Measurements from ENCODE around the gene VPS37B.

Gene VPS37B

DNA sequence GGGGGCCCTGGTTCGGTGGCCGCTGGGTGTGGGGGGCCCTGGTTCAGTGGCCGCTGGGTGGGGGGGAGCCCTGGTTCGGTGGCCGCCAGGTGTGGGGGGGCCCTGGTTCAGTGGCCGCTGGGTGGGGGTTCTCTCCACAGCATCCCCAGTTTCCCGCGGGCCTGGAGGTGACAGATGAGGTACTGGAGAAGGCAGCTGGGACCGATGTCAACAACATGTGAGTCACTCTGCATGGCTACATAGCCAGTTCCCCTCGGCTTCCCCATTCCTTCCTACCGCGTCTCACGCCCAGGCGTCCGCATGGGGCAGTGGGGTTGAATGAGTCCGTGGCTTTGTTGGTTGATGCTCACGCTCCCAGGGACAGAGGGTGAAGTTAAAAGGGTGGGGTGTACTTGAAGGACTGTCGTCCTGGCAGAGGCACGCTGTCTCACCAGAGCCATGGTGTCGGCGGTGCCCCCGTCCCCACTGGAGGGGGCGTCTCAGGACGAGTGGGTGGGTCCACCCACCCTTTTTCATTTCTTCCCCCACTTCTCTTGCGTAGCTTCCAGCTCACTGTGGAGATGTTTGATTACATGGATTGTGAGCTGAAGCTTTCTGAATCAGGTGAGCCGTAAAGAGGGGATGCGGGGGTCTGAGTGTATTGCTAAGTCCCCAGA, 45.1 kb downstream of the VPS37B start:
- DNase-seq: peak; percentile 61

DNA sequence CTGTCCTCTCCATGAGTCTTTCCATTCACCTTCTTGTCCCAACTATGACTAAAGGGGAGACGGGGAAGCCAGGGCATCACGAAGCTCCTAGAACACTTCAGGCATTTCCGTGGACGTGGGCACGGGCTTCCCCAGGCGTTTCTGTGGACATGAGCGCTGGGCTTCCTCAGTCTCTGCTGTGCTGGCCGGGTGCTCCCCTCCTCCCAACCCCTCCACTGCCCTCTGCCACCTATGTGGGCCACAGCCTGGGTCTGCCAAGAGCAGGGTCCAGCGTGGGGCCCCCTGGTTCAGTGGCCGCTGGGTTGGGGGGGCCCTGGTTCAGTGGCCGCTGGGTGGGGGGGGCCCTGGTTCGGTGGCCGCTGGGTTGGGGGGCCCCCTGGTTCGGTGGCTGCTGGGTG, 45.9 kb downstream of the VPS37B start:
- no peak for DNase-seq

DNA sequence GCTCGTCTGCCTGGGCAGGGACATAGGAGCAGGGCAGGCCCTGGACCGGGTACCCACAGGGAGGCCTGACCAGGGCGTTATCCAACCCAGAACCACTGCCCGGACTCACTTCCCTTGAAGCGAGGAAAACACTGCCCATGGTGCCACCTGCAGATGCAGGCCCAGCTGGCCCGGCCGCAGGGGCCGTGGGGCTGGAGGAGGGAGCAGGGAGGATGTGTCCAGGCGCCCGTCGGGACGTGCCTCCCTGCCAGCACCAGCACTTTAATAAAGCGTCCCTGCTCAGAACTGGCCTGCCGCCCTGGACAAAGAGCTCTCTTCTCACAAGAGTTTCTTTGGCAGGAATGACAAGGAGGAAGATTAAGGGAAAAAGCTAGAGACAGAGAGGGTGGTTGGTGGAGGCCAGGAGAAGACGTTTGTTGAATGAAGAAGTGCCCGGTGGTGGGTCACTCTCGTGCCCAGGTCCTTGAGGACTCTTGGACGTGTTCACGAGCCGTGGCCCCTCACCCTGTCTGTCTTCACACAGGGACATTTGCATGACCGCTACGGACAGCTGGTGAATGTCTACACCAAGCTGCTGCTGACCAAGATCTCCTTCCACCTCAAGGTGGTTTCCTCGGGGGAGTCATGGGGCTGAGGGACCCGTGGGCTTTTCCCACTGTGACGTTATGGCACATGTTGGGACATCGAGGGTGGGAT, 46.4 kb downstream of the VPS37B start:
- no peak for DNase-seq

DNA sequence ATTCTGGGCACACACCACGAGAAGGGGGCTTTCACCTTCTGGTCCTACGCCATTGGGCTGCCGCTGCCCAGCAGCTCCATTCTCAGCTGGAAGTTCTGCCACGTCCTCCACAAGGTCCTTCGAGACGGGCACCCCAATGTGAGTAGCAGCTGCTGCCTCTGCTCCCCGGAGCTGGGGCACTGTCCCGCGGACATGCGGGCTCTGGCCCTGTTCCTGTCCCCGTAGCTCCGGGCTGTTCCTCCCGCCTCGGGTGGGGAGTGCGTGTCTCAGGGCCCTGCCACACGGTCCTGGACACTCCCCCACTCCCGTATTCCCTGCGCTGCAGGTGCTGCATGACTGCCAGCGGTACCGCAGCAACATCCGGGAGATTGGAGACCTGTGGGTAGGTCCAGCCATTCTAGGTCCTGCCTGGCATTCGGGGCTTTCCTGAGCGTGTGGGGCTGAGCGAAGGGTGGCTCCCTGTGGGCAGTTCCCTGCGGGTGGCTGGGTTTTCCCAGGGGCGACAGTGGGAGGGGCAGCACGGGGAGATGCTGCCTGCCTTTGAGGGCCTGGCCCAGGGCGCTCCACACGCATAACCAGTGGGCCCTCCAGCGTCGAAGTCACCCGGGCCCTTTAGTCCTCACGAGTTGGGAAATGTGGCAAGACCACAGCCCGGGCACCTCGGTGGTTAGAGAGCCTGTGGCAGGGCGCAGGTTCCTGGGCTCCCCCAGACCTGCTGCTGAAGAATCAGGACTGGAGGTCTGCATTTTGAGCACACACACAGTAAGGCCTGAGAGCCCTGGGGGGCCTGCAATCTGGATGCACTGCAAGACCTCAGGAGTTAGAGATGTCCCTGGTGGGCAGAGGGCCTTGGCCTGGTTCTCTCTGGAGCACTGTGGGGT, 47.2 kb downstream of the VPS37B start:
- DNase-seq: no peak

DNA sequence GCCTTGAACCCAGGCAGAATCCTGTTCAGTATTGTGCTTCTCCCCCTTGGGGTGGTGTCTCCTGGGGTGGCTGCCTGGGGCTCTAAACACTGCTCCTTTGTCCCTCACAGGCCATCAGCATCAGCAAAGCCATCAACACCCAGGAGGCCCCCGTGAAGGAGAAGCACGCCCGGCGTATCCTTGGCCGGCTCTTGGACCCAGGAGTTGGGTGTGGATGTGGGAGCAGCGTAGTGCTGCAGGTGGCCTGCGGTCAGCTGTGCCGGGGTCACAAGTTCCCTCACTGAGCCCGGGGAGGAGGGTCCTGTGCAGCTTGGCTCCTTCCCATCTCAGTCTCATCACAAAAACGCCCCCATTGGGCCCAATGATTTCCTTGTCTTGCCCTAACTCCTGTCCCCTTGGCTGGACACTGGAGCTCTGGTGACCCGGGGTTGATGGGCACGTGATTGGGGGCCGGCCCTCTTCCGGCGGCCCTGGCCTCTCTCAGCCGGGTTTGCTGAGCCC, 48.0 kb downstream of the VPS37B start:
- DNase-seq: no peak

DNA sequence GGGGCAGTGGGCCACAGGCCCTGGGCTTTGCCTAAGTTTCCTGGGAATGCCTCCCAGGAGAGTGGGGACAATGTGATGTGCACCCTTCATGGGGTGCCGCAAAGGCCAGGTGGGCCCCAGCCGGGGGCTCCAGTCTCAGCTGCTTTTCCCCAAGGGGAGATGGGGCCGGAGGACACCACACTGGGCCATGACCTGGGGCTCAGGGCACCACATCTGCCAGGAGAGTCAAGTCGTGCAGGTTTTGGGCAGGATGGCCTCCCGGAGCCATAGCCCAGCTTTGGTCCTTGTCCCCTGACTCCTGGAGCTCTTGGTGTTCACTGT, 48.4 kb downstream of the VPS37B start:
- DNase-seq: no peak

DNA sequence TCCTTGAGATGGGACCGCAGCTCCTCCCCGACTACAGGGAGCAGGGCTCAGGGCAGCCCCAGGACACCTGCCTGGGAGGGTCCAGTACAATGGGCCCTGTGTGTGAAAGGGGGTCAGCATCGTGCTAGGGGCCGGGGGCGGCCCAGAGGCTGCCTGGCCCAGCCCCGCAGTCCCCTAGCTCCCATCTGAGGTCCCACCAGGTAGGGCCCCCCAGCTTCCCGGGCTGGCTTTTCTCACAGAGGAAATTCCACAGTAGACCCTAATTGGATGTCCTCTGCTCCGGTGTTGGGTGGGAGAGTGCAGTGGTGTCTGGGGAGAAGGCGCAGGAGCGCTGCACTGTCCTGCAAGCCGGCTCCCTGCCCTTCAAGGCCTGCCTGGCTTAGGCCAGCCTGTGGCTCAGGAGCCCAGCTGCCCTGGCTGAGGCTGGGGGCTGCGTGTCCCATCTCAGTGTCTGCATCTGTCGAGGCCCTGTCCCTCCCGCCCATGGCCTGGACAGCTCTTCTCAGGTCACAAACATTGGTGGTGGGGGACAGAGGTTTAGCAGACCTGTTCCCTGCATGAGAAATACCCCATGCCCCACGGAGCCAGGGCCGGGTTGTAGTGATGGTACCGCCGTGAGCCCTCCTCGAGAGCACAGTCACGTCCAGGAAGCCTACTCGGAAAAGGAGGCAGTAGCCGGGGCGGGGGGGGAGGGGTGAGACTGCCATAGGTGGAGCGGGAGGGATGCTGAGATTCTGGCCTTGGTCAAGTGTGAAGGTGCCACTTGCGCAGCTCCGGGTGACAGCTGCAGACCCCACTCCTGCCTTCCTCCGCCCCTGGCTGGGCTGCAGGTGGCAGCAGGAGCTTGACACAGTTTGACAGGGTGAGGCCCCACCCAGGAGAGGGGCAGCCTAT, 49.1 kb downstream of the VPS37B start:
- DNase-seq: no peak

DNA sequence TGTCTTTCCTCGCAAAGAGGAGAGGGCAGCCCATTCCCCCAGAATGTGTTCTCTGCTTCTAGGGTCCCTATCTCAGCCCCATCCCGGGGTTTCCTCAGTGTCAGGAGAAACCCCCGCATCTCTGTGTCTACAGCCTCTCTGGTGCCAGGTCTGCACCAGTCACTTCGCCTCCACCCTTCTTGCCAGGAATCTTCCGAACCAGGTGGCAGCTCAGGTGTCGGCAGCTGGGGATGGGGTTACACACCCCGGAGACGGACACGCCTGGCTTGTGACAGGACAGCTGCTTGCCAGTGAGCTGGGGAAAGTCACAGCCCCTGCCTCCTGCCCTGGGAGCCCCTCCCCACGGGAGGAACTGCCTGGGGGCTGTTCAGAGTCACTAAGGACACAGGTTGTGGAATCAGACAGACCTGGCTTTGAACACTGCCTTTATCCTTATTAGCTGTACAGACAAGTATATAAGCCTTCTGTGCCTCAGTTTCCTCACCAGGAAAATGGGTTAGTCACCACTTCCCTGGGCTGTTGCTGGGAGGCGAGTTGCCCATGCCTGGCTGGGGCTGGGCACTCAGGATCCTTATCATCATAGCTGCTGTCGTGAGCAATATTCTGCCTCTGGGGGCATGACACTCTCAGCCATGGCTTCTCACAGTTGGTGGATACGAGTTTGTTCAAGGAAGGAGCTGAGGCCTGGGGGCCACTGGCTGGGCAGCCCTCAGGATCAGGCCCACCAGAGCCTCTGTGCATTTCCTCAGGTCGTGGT, 49.9 kb downstream of the VPS37B start:
- no peak for DNase-seq

DNA sequence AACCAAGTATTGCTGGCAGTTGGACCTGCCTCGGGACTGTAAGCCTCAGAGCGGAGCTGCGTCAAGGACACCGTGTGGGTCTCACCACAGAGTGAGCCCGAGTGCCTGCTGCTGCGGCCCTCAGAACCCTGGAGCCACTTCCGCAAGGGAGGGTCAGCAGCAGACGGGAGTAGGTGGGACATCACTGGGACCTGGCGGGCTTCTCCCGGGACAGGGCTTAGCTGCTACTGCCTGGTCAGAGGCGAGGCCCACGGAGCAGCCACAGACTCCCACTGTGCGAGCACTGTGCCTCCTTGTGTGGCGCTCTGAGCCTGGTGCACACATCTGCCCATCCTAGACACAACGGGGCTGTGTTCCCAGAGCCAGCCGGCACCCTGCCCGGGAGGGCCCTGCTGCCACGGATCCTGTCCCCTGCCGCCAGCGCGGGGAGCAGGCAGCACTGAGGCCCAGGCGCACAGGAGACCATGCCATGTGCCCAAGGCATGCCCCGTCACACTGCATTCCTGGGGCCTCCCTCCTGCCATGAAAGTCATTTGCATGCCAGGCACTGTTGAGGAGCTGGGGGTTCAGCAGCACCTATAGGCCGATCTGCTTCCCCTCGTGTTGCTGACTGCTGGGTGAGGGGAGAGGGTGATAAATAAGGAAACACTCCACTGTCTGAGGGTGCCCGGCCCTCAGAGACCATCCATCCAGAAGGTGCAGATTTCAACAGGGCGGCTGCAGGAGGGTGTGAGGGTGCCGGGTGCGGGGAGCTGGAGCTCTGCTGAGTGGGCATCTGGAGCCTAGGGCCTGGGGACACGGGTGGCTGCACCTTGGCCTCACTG, 50.7 kb downstream of the VPS37B start:
- DNase-seq: no peak

DNA sequence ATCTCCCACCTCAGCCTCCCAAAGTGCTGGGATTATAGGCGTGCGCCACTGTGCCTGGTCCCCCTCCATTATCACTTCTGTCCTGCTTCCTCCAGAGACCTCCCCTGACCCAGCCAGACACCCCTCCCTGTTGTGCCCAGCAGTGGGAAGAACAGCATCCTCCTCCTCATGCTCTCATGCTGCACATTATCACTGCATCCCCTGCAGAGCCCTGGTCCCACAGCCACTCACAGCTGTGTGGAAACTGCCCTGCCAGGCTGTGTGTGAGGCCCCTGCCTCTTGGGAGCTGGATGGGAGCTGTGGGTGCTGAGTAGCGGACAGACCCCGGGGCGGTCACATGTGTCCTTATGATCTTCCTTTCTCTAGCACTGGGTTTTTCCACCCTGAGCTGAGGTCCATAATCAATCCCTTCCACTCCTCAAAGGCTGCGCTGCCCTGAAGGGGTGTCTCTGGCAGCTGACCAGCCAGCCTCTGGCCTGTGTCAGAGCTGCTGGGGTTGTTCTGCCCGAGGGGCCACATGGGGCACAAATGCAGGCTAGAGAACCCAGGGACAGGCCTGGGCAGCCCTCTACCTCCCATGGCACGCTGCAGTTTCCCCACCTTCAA, 51.5 kb downstream of the VPS37B start:
- DNase-seq: no peak

DNA sequence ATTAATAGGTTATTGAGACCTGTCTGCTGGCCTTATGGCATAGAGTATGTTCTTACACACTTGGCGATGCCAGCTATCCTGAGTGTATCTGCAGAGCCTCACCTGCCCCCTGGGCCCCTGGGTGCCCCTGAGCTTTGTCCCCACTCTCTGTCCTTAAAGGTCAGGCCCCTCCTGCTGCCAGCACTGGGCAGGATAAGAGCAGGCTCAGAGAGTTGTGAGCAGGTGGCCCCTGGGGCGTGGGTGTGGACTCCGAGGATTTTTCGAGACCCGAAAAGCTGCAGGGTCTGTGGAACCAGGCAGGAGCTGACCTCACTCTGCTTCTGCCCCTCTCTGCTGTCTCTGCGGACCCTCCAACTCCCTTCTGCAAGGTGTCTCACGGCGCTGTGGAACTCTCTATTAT, 52.5 kb downstream of the VPS37B start:
- DNase-seq: no peak

DNA sequence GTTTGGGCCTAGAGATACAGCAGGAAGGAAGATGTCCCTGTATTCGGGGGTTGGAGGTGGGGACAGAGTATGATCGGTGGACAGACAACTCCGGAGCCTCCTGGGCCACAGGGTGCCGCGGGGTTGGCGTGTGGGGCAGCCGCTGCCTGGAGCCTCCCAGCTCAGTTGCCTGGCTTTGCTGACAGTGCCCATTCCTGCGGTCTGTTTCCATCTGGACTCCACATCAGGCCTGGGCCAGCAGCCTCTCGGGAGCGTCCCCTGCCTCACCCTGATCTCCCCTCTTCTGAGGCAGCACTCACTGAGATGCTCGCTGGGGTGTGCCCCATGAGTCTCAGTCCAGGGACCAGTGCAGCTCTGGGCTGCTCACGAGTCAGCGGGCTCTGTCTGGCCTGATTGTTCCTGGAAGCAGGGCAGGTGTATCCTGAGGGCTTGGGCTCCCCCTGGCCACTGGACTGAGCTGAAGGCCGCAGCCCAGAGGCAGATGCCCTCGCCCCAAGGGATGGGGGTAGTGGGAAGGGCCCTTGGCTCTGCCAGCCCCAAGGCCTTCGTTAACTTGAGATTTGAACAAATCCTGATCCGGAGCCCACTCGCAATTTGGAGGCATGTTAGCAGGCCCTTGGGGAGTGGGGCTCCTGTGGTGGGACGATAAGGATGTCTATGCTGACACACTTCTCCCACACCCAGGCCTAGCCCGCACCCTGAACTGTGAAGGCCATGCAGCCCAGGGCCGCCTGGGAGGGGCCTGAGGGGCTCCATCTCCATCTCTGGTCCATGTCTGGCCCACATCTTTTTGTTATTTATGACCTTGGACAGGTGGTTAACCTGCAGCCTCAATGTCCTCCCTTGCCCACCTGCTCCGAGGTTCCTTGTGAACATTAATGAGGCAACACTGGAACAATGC, 53.2 kb downstream of the VPS37B start:
- no peak for DNase-seq

DNA sequence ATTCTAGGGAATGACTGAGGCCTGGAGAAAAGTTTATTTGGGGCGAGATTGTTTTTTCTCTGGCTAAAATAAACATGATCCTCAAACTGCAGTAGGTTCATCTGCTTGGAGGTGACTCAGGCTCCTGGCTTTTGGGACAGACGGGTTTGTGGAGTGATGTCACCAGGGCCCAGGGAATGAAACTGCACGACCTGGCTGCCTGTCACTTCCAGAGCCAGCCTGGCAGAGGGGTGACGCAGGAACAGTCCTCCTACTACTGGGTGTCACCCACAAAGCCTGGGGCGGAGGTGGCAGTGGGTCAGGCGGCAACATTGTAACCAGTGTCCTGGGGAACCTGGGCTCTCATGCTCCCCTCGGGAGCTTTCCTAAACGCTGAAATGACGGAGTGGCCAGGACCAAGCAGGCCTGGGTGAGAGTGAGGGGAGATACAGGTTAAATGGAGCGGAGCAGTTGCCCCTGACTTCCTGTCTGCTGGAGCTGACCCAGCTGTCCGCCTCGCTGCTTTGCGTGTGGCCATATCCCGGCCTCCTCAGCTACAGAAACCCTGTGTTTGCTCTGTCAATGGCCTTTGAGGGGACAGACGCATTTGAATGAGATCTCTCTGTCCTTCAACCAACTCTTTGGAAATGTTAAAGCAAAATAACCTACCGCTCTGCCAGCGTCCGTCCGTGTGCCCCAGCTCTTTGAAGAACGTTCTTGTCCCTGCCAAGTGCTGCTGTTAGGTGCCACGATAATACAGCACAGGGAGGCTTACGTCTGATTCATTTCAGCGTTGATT, 54.2 kb downstream of the VPS37B start:
- no peak for DNase-seq

DNA sequence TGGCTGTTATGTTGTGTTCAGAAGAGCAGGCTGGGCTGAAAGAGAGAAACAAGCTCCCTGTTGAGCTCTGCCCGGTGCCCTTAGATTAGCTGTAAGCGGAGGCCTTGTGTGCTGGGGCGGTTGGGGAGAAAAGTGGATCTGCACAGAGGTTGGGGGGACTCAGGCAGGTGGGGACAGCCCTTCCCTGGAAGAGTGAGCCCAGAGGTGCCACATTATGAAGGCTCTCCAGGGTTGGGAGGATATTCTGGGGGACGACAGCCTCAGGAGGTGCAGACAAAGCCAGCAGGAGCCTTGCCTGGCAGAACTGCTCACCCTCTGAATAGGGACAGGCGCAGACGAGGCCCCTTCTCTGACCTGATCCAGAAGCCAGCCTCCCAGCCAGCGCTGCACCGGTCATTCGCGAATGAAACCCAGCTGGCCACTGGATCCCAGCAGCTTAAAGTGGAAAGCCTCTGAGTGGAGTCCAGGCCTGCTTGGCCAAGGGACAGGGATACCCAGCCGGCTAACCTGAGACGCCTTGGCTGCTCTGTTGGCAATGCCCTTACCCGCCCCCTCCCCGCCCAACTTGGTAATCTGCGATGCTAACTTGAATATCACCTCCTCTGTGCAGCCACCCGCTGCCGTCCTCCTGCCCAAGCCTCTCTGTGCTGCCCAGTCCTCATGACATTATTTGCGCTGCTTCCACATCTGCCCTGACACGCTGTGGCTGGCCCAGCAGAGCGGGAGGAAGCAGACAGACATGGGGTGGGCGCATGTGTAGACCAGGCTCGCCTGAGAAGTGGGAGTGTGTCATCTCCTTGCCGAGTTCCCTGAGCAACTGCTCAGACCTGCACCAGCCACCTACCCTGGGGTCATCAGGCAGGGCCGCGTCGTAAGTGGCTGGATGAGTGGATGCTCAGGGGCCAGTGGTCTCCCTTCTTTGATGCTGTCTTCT, 55.1 kb downstream of the VPS37B start:
- DNase-seq: no peak

DNA sequence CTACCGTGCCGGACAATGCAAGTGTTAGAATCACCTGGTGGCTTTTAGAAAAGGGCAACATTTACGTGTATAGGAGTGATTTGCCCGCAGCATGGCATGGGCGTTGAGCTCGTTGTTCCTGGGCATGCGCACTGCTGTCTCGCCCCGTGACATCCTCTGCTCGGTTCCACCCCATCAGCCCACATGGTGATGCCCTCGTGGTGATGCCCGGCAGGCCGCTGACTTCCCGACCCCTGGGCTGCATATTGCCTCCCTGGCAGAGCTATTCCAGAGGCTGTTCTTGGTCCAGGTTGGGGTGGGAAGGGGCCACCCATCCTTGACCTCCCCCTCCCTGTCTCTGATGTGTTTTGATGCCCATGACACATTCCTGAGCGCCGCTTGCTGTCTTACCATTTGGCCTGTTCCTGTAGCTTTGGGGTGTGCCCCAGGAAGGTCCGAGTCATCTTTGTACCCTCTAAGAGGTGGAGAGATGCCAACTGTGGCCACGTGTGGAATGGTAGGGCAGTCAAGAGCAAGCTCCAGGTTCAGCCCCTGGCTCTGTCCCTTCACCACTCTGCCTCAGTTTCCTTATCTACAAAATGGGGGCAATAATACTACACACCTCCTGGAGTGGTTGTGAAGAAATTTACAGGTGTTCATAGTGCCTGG, 55.9 kb downstream of the VPS37B start:
- no peak for DNase-seq

DNA sequence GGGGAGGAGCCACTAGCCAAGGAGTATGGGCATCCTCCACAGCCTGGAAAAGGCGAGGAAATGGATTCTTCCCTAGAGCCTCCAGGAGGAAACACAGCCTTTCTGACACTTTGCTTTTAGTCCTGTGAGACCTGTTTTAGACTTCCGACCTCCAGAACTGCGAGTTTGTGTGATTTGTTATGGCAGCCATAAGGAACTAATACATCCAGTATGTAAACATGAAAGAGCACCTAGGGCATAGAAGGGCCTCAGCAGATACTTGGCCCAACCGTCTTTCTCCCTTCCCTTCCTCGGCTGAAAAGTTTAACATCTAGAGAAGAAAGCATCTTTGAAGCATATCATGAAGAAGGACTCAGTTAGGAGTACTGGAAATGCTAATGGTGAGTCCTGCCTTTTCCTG, 57.1 kb downstream of the VPS37B start:
- DNase-seq: no peak
